Measurements from ENCODE around the gene MFSD1. TPM values are rescaled to one million over a fixed set of nuclear protein-coding genes. Genes with fewer than 3 reads are reported as not detected.

The MFSD1 gene
- total RNA-seq, 1 donor from 2014 or later, result 21.2 TPM

DNA sequence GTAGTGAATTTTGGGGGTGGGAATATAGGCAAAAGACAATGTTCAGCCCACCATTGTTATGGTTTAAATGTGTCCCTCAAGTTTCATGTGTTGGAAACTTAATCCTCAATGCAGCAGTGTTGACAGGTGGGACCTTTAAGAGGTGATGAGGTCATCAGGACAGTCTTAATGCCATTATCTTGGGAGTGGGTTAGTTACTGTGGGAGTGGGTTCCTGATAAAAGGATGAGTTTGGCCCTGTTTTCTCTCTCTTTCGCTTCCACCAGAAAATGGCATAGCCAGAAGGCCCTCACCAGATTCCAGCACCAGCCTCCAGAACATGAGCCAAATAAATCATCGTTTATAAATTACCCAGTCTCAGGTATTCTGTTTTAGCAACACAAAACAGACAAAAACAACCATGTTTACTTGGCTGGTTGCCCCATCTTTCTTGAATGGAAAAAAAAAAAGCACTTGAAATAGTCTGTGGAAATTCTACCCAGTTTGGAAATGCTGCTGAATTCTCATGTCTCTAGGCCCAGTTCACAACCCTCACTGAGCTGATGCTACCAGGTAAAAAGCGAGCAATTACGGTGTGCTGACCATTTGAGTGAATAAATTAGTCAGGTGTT, 31.0 kb upstream of the MFSD1 start:
- intact Hi-C loops (cut with micrococcal nuclease), result no loop called here
- Mint-ChIP-seq H3K36me3 (ENCODE audit: low read depth) (peaks cover 2% of the 10 kb centered on the region), H3K9me3 (no peaks in the 10 kb centered on the region), H3K4me3 (no peak overlapping the region), H3K27me3 (ENCODE audit: insufficient read depth) (no peaks in the 10 kb centered on the region), H3K27ac (no peak overlapping the region), H3K4me1 (ENCODE audit: low read depth) (peaks cover 6% of the 10 kb centered on the region)
- DNase-seq (ENCODE audit: low spot score), result no peak

DNA sequence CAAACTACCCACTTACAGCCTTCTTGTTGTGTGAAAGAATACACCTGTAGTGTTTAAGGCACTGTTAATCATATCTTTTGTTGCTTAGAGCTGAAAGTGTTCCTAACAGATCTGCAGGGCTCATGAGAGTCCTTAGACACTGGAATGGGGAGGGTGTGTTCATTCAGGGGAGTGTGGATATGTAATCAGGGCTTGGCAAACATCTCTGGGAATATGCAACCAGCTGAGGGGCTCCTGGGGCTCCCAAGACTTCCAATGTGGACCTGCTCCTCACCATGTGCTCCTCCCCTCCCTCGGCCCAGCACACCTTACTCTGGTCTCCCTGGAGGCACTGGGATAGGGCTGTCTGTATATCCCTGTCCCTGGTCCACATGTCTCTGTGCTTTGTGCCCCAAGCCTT, 30.3 kb upstream of the MFSD1 start:
- intact Hi-C loops (cut with micrococcal nuclease), result no loop called here
- H3K4me3 Mint-ChIP-seq, result no peak overlapping the region

DNA sequence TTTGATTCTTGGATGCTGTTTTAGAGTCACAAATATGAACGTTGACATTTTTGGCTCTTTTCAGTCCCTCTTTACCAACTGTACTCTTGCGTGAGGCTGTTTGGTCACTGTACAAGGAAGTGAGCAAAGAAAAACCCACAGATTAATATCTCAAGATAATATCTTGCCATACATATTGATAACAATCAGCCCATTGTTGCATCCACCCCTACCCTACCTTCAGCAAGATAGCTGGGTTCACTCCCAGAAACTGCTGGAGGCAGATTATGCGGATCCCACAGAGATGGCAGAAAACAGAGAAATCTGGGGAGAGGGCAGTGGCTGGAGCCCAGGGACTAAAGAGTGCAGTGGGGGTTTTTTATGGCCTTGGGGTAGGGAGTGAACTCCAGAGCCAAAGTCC, 29.9 kb upstream of the MFSD1 start:
- peaks cover 6% of the 10 kb centered on the region for H3K4me1 Mint-ChIP-seq (ENCODE audit: low read depth)
- DNase-seq (ENCODE audit: low spot score), result no peak
- no peak overlapping the region for H3K27ac Mint-ChIP-seq
- H3K9me3 Mint-ChIP-seq, result no peaks in the 10 kb centered on the region
- intact Hi-C loops (cut with micrococcal nuclease), result no loop called here
- H3K4me3 Mint-ChIP-seq, result no peak overlapping the region
- H3K27me3 Mint-ChIP-seq (ENCODE audit: insufficient read depth), result no peaks in the 10 kb centered on the region
- H3K36me3 Mint-ChIP-seq (ENCODE audit: low read depth), result peaks cover 2% of the 10 kb centered on the region

More for the DNA sequence above, 30.3 kb upstream of the MFSD1 start:
- Mint-ChIP-seq H3K36me3 (ENCODE audit: low read depth) (peaks cover 2% of the 10 kb centered on the region), H3K4me1 (ENCODE audit: low read depth) (peaks cover 6% of the 10 kb centered on the region), H3K27me3 (ENCODE audit: insufficient read depth) (no peaks in the 10 kb centered on the region), H3K27ac (no peak overlapping the region), H3K9me3 (no peaks in the 10 kb centered on the region)
- DNase-seq (ENCODE audit: low spot score), result no peak

DNA sequence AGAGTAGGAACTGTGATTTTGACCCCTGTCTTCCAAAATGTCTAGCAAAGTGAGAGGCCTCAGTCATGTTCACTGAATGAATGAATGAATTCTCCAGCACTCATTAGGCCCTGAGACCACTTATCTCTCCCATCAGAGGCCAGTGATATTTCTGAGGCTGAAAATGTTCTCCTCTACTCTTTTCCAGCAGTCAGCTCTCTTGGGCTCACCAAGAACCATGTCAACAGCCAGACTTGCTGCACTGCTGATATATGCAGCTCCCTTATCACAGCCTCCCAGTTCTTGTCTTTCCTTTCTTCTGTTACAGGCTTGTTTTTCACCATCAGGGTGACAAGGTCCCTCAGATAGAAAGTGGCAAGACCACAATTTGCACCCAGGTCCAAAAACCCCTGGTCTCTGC, 28.7 kb upstream of the MFSD1 start:
- H3K36me3 Mint-ChIP-seq (ENCODE audit: low read depth), result peaks cover 2% of the 10 kb centered on the region
- H3K4me1 Mint-ChIP-seq (ENCODE audit: low read depth), result peaks cover 6% of the 10 kb centered on the region
- intact Hi-C loops (cut with micrococcal nuclease), result no loop called here
- no peak overlapping the region for H3K4me3 Mint-ChIP-seq
- no peak overlapping the region for H3K27ac Mint-ChIP-seq
- DNase-seq (ENCODE audit: low spot score), result no peak
- no peaks in the 10 kb centered on the region for H3K27me3 Mint-ChIP-seq (ENCODE audit: insufficient read depth)
- H3K9me3 Mint-ChIP-seq, result no peaks in the 10 kb centered on the region

DNA sequence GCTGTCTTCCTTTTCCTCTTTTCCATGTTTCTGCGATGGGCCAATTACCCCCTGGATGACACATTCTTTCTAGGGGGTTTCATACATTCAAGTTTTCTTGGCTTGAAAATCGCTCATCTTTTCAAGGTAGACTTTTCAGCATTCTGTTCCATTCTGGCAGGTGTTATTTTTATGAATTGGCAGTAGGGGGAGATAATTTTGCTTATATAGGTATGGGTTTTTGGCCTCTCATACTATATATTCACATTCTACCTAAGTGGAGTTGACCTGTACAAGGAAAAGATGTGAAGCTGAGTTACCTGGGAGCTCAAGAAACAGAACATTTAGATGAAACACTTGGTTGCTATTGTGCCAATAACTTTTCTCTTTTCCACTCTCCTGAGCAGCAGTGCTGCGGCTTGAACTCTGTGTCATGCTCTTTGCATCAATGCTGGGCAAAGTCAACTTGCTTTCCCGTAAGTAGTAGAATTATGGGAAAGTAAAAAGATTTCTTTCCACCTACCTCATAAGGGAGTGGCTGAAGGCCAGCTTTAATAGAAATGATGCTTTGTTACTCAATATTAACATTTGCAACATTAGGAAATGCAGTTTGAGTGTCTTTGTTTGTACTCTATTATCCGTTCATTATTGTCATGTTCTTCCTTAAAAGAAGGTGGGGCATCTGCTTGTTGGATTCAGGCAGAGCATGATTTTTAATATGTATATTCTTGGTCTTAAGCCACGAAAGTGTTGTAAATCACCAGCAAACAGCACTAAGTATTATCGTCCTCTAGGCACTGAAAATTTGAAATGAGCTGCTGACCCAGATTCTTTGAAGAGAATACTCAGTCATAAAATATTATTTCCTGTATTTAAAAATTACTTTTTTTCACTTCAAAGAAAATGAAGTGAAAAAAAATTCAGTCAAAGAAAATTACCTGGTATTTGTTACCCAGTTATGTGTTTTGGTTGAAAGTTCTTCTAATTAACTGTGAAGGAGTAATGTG, 27.7 kb upstream of the MFSD1 start:
- H3K36me3 Mint-ChIP-seq (ENCODE audit: low read depth), result peaks cover 2% of the 10 kb centered on the region
- H3K4me3 Mint-ChIP-seq, result no peak overlapping the region
- DNase-seq (ENCODE audit: low spot score), result no peak
- no peaks in the 10 kb centered on the region for H3K9me3 Mint-ChIP-seq
- intact Hi-C loops (cut with micrococcal nuclease), result no loop called here
- H3K27me3 Mint-ChIP-seq (ENCODE audit: insufficient read depth), result no peaks in the 10 kb centered on the region
- no peak overlapping the region for H3K27ac Mint-ChIP-seq
- peaks cover 6% of the 10 kb centered on the region for H3K4me1 Mint-ChIP-seq (ENCODE audit: low read depth)

DNA sequence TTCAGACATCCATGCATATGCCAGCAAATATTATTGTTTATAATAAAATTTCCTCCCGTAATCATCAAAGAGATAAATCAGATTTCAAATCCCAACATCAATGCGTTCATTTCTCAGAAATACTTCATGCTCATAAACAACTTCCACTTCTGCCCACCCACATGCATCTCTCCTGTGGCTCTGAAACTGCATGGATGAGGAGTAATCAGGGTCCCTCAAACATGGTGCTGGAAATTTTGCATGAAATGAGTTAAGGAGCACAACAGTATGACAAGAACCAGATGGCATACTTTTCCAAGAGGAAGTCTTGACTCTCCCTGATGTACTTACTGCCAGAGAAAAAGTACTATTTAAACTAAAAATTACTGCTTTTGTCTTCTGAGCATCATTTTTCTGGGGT, 26.9 kb upstream of the MFSD1 start:
- Mint-ChIP-seq H3K4me1 (ENCODE audit: low read depth) (peaks cover 6% of the 10 kb centered on the region), H3K36me3 (ENCODE audit: low read depth) (peaks cover 2% of the 10 kb centered on the region), H3K9me3 (no peaks in the 10 kb centered on the region), H3K4me3 (no peak overlapping the region), H3K27me3 (ENCODE audit: insufficient read depth) (no peaks in the 10 kb centered on the region), H3K27ac (no peak overlapping the region)
- no peak for DNase-seq (ENCODE audit: low spot score)
- intact Hi-C loops (cut with micrococcal nuclease), result no loop called here

DNA sequence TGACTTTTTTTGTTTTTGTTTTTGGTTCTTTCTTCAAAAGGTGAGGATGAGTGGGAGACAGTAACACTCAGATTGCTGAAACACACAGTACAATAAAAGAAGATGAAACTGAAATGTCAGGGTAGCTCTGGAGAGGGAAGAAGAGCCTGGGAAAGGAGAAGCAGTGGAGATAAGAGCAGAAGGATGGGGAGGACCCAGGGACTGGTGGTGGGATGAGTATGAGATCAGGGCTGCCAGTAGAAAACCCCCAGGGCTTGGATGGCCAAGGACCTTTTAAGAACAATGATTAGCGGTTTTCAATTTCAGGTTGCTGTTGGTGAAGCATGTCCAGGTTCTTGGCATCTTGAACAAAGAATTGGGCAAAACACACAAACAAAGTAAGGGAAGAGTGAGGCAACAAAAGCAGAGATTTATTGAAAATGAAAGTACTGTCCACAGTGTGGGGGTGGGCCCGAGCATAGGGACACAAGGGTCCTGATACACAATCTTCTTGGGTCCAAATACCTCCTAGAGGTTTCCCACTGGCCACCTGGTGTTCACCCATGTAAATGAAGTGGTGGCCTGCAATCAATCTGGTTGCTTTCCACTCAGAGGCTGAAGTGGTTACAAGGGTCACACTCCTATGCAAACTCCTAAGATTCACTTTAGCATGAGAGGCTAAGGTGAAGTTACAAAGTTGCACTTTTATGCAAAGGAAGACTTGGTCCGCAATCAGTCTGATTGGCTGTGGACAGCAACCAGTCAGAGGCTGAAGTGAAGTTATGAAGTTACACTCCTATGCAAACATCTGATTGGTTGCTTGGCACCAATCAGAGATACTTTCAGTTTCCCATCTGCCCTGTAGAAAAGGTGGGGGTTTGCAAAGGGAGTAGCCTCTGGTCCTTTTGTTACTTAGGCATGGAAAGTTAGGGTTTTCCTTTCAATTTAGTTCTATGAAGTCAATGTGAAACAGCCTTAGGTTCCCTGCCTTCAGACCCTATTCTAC, 26.1 kb upstream of the MFSD1 start:
- intact Hi-C loops (cut with micrococcal nuclease), result no loop called here
- DNase-seq (ENCODE audit: low spot score), result no peak
- no peaks in the 10 kb centered on the region for H3K9me3 Mint-ChIP-seq

DNA sequence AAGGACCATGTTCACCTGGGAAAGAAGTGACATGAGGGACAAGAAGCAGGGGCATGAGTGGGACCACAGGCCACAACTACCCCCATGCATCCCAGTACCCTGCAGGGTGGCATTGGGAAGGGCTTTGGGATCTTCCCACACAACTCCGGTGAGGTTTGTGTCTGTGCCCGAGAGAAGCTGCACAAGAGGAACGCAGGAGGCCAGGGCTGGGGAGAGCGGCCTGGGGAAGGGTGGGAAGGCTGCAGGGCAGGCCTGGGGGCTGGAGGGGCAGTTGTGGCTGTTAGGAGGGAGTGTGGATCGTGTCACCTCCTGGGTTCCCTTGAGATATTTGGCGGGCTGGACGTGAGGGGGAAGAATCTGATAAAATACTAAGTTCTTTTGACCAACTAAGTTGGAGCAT, 25.3 kb upstream of the MFSD1 start:
- Mint-ChIP-seq H3K9me3 (no peaks in the 10 kb centered on the region), H3K4me1 (ENCODE audit: low read depth) (peaks cover 6% of the 10 kb centered on the region), H3K27ac (no peak overlapping the region), H3K4me3 (no peak overlapping the region), H3K27me3 (ENCODE audit: insufficient read depth) (no peaks in the 10 kb centered on the region), H3K36me3 (ENCODE audit: low read depth) (peaks cover 2% of the 10 kb centered on the region)
- DNase-seq (ENCODE audit: low spot score), result no peak
- intact Hi-C loops (cut with micrococcal nuclease), result no loop called here

More for the DNA sequence above, 26.1 kb upstream of the MFSD1 start:
- no peaks in the 10 kb centered on the region for H3K27me3 Mint-ChIP-seq (ENCODE audit: insufficient read depth)
- H3K4me3 Mint-ChIP-seq, result no peak overlapping the region
- peaks cover 2% of the 10 kb centered on the region for H3K36me3 Mint-ChIP-seq (ENCODE audit: low read depth)
- no peak overlapping the region for H3K27ac Mint-ChIP-seq
- H3K4me1 Mint-ChIP-seq (ENCODE audit: low read depth), result peaks cover 6% of the 10 kb centered on the region

DNA sequence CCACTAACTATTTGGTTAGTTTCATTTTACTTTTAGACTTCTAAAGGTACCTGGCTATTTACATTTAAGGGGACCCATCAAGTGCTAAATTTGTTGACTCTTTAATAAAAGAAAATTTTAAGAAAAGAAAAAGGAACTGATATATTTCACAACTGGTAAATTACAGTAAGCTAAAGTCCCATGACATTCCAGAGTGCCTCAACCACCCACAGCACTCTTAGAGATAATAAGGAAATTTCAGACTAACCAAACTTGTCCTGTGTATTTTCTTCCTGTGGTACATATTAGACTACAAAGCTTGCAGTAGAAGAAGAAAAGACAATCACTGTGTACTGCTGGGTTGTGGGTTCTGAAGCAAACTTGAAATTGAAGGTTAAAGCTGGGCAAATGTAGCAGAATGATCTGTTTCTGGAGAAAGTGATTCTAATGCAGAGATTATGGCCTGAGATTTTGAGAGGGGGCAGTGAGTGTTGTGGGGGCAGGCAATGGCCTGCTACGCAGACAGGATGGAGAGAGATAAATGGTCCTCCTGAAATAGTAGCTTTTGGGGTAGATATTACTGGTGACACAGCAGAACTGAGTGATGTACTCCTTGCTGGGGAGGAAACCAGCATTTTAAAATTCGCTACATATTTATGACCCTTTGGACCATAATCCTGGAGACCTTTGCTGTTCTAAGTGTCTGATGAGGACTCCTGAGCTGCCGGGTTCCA, 24.5 kb upstream of the MFSD1 start:
- no peak for DNase-seq (ENCODE audit: low spot score)
- H3K4me1 Mint-ChIP-seq (ENCODE audit: low read depth), result peaks cover 6% of the 10 kb centered on the region
- no peak overlapping the region for H3K27ac Mint-ChIP-seq
- H3K27me3 Mint-ChIP-seq (ENCODE audit: insufficient read depth), result no peaks in the 10 kb centered on the region
- no peak overlapping the region for H3K4me3 Mint-ChIP-seq
- H3K36me3 Mint-ChIP-seq (ENCODE audit: low read depth), result peaks cover 2% of the 10 kb centered on the region
- intact Hi-C loops (cut with micrococcal nuclease), result no loop called here
- H3K9me3 Mint-ChIP-seq, result no peaks in the 10 kb centered on the region

DNA sequence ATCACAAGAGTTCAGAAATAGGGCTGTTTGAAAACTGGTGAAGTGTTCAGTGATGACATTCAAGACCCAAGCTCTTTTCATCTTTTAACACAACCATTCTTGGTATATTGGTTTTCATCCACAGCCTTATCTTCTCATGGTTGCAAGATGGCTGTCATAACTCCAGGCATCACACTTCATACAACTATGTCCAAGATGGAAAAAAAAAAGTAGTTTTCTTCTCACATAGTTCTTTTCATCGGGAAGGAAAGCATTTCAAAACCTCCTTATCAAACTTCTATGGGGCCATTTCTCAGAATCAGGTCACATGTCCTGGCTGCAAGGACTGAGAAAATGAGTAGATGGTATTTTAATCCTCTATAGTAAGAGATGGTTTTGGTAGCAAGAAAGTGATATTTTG, 21.1 kb upstream of the MFSD1 start:
- DNase-seq (ENCODE audit: low spot score), result no peak
- Mint-ChIP-seq H3K4me1 (ENCODE audit: low read depth) (no peaks in the 10 kb centered on the region), H3K27ac (no peak overlapping the region), H3K4me3 (no peak overlapping the region), H3K9me3 (no peaks in the 10 kb centered on the region), H3K27me3 (ENCODE audit: insufficient read depth) (no peaks in the 10 kb centered on the region), H3K36me3 (ENCODE audit: low read depth) (no peaks in the 10 kb centered on the region)
- intact Hi-C loops (cut with micrococcal nuclease), result no loop called here

DNA sequence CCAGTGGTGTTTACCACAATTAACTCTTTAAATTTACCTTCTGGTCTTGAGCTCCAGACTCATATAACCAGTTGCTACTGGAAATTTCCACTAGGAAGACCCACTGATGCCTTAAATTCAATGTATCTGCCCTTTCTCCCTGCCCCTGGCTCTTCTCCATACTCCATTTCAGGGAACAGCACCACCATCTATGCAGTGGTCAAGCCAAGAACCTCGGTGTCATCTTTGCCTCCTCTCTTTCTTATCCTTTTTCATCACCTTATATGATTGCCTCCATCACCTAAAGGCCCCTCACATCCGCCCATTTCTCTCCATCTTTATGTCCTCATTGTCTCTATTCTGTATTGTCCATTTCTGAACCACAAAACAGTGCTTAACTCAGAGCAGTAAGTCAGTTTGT, 20.7 kb upstream of the MFSD1 start:
- Mint-ChIP-seq H3K4me3 (no peak overlapping the region), H3K27me3 (ENCODE audit: insufficient read depth) (no peaks in the 10 kb centered on the region), H3K9me3 (no peaks in the 10 kb centered on the region), H3K36me3 (ENCODE audit: low read depth) (no peaks in the 10 kb centered on the region), H3K27ac (no peak overlapping the region), H3K4me1 (ENCODE audit: low read depth) (no peaks in the 10 kb centered on the region)
- no peak for DNase-seq (ENCODE audit: low spot score)
- intact Hi-C loops (cut with micrococcal nuclease), result no loop called here

DNA sequence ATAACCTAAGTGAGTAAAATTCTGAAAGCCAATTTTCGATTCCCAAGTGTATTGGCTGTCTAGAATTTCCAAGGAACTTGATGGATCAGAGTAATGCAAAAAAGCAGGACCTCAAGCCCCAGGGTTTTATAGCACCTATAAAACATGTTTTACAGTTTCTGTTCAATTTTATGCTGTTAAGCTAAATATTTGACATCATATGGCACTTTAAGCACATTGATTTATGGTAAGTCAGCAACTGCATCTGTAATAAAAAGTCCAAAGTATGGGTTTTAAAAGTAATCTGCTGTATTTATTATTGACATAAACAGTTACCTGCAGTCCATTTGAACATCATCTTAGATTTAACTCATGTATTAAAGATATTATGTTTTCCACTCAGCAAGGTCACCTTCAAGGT, 20.0 kb upstream of the MFSD1 start:
- Mint-ChIP-seq H3K4me1 (ENCODE audit: low read depth) (no peaks in the 10 kb centered on the region), H3K4me3 (no peak overlapping the region), H3K36me3 (ENCODE audit: low read depth) (no peaks in the 10 kb centered on the region), H3K27me3 (ENCODE audit: insufficient read depth) (no peaks in the 10 kb centered on the region), H3K9me3 (no peaks in the 10 kb centered on the region), H3K27ac (no peak overlapping the region)
- DNase-seq (ENCODE audit: low spot score), result no peak
- intact Hi-C loops (cut with micrococcal nuclease), result no loop called here

All from activated T-helper 1 cell treated with anti-CD3 and anti-CD28 coated beads, Interleukin-12 subunit alpha, Interleukin-12 subunit beta, Interleukin-2, Interleukin-4 antibody, amounts not matched to agents 30 ng/mL and 10 ng/mL and 1 ng/mL, durations not matched to agents 14 hours and 24 hours and 36 hours (primary cell).